HEK293 (cell line): Measurements from ENCODE around the gene RPTN.

Experiments used
- GLIS1 ChIP-seq: fragments of 450-650 bp; formaldehyde crosslinking; IDR thresholded peaks from 2 replicates; pipeline ENCODE4 v1.5.1; 2016; ENCODE audit warnings: missing biosample characterization, missing genetic modification characterization
- HOXA7 ChIP-seq: sonication (generic); formaldehyde crosslinking; IDR thresholded peaks from 2 replicates; pipeline ENCODE4 v1.8.1; 2022; ENCODE audit warnings: missing genetic modification reagents, borderline replicate concordance
- SETDB1 ChIP-seq: IDR thresholded peaks from one replicate; pipeline ENCODE4 v1.6.1; 2017; ENCODE audit warnings: mild to moderate bottlenecking, low read length, moderate library complexity, mixed read lengths; ENCODE audit not compliant: insufficient read length
- SP2 ChIP-seq: fragments of 450-650 bp; formaldehyde crosslinking; IDR thresholded peaks from 2 replicates; pipeline ENCODE4 v1.5.1; 2016; ENCODE audit warnings: missing biosample characterization, missing genetic modification characterization
- TRIM28 ChIP-seq: IDR thresholded peaks from 2 replicates; pipeline ENCODE4 v1.6.1; 2011; ENCODE audit warnings: low read length, control low read depth, borderline replicate concordance
- ZBTB17 ChIP-seq: fragments of 450-650 bp; formaldehyde crosslinking; IDR thresholded peaks from 2 replicates; pipeline ENCODE4 v1.5.1; 2016; ENCODE audit warnings: missing biosample characterization, missing genetic modification characterization
- ZNF112 ChIP-seq: fragments of 450-650 bp; formaldehyde crosslinking; IDR thresholded peaks from 2 replicates; pipeline ENCODE4 v1.5.0; 2017; ENCODE audit warnings: missing biosample characterization, missing genetic modification characterization
- ZNF138 ChIP-seq: fragments of 450-650 bp; formaldehyde crosslinking; IDR thresholded peaks from 2 replicates; pipeline ENCODE4 v1.5.1; 2016; ENCODE audit warnings: missing biosample characterization, missing genetic modification characterization, borderline replicate concordance
- ZNF16 ChIP-seq: fragments of 450-650 bp; formaldehyde crosslinking; IDR thresholded peaks from 2 replicates; pipeline ENCODE4 v1.5.1; 2016; ENCODE audit warnings: low read depth, missing biosample characterization, missing genetic modification characterization
- ZNF202 ChIP-seq: fragments of 450-650 bp; formaldehyde crosslinking; IDR thresholded peaks from 2 replicates; pipeline ENCODE4 v1.5.1; 2016; ENCODE audit warnings: missing biosample characterization, missing genetic modification characterization, borderline replicate concordance
- ZNF274 ChIP-seq, 2 experiments: fragments of 200-500 bp in 1 of 2; fragments of 450-650 bp in 1 of 2; sonication (Bioruptor generic) in 1 of 2; formaldehyde crosslinking in 1 of 2; IDR thresholded peaks; 2 replicates each; pipeline versions ENCODE4 v1.5.1 to v1.6.1; 2014 to 2016; ENCODE audit warnings: borderline replicate concordance in 1 of 2, inconsistent platforms in 1 of 2, low read length in 1 of 2, missing biosample characterization in 1 of 2, missing genetic modification characterization in 1 of 2
- ZNF335 ChIP-seq: fragments of 450-650 bp; formaldehyde crosslinking; conservative IDR thresholded peaks from 2 replicates; pipeline ENCODE4 v1.5.1; 2016; ENCODE audit warnings: missing biosample characterization, missing genetic modification characterization
- ZNF37A ChIP-seq: fragments of 450-650 bp; IDR thresholded peaks from 2 replicates; pipeline ENCODE4 v1.5.1; 2018; ENCODE audit warnings: missing biosample characterization, missing genetic modification characterization
- ZNF529 ChIP-seq: fragments of 450-650 bp; formaldehyde crosslinking; IDR thresholded peaks from 2 replicates; pipeline ENCODE4 v1.5.1; 2017; ENCODE audit warnings: missing genetic modification characterization, missing biosample characterization; ENCODE audit not compliant: insufficient replicate concordance
- ZNF560 ChIP-seq: fragments of 450-650 bp; formaldehyde crosslinking; IDR thresholded peaks from 2 replicates; pipeline ENCODE4 v1.5.1; 2017; ENCODE audit warnings: missing biosample characterization, missing genetic modification characterization, borderline replicate concordance
- ZNF571 ChIP-seq: fragments of 450-650 bp; formaldehyde crosslinking; IDR thresholded peaks from 2 replicates; pipeline ENCODE4 v1.5.0; 2017; ENCODE audit warnings: missing biosample characterization, missing genetic modification characterization
- ZNF654 ChIP-seq: fragments of 450-650 bp; formaldehyde crosslinking; IDR thresholded peaks from 2 replicates; pipeline ENCODE4 v1.5.1; 2016; ENCODE audit warnings: low read depth, missing biosample characterization, missing genetic modification characterization
- TF ChIP-seq, protein P1 (sequence below): fragments of 450-650 bp; formaldehyde crosslinking; conservative IDR thresholded peaks from 2 replicates; pipeline ENCODE4 v1.5.1; 2016; ENCODE audit warnings: low read depth, missing biosample characterization, missing genetic modification characterization
- TF ChIP-seq, protein P2 (sequence below): fragments of 450-650 bp; formaldehyde crosslinking; IDR thresholded peaks from 2 replicates; pipeline ENCODE4 v1.5.1; 2016; ENCODE audit warnings: missing biosample characterization, missing genetic modification characterization
- TF ChIP-seq, protein P3 (sequence below): fragments of 450-650 bp; formaldehyde crosslinking; IDR thresholded peaks from 2 replicates; pipeline ENCODE4 v1.5.1; 2016; ENCODE audit warnings: missing biosample characterization, missing genetic modification characterization
- TF ChIP-seq, protein P4 (sequence below): fragments of 450-650 bp; IDR thresholded peaks from 2 replicates; pipeline ENCODE4 v1.5.1; 2018; ENCODE audit warnings: missing biosample characterization, missing genetic modification characterization
- TF ChIP-seq, protein P5 (sequence below): fragments of 450-650 bp; formaldehyde crosslinking; IDR thresholded peaks from 2 replicates; pipeline ENCODE4 v1.5.1; 2016; ENCODE audit warnings: missing biosample characterization, missing genetic modification characterization
- TF ChIP-seq, protein P6 (sequence below): fragments of 450-650 bp; formaldehyde crosslinking; IDR thresholded peaks from 2 replicates; pipeline ENCODE4 v1.5.1; 2016; ENCODE audit warnings: missing biosample characterization, missing genetic modification characterization

Gene RPTN

DNA sequence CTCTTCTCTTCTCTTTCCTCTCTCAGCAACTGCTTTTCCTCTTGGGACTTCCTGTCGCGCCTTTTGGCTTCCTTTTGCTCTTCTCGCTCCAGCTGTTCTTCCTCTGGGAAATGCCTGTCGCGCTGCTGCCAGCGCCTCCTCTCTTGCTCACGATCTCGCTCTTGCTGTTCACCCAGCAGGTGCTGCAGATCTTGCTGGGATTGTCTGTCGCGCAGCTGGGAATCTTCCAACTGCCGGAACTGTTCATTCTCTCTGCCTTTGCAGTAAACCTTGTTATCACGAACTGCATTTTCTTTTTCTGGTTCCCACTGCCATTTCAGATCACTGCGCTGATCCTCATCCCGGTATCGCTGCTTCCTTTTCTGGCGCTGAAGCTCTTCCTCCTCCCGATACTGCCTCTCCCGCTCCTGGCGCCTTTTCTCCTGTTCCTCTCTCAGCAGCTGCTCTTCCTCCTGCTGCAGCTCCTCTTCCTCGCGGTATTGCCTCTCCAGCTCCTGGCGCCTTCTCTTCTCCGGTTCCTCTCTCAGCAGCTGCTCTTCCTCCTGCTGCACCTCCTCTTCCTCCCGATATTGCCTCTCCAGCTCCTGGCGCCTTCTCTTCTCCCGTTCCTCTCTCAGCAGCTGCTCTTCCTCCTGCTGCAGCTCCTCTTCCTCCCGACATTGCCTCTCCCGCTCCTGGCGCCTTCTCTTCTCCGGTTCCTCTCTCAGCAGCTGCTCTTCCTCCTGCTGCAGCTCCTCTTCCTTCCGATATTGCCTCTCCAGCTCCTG is 49.6 kb downstream of the RPTN start (continued):
- TF ChIP-seq, protein P1, sequence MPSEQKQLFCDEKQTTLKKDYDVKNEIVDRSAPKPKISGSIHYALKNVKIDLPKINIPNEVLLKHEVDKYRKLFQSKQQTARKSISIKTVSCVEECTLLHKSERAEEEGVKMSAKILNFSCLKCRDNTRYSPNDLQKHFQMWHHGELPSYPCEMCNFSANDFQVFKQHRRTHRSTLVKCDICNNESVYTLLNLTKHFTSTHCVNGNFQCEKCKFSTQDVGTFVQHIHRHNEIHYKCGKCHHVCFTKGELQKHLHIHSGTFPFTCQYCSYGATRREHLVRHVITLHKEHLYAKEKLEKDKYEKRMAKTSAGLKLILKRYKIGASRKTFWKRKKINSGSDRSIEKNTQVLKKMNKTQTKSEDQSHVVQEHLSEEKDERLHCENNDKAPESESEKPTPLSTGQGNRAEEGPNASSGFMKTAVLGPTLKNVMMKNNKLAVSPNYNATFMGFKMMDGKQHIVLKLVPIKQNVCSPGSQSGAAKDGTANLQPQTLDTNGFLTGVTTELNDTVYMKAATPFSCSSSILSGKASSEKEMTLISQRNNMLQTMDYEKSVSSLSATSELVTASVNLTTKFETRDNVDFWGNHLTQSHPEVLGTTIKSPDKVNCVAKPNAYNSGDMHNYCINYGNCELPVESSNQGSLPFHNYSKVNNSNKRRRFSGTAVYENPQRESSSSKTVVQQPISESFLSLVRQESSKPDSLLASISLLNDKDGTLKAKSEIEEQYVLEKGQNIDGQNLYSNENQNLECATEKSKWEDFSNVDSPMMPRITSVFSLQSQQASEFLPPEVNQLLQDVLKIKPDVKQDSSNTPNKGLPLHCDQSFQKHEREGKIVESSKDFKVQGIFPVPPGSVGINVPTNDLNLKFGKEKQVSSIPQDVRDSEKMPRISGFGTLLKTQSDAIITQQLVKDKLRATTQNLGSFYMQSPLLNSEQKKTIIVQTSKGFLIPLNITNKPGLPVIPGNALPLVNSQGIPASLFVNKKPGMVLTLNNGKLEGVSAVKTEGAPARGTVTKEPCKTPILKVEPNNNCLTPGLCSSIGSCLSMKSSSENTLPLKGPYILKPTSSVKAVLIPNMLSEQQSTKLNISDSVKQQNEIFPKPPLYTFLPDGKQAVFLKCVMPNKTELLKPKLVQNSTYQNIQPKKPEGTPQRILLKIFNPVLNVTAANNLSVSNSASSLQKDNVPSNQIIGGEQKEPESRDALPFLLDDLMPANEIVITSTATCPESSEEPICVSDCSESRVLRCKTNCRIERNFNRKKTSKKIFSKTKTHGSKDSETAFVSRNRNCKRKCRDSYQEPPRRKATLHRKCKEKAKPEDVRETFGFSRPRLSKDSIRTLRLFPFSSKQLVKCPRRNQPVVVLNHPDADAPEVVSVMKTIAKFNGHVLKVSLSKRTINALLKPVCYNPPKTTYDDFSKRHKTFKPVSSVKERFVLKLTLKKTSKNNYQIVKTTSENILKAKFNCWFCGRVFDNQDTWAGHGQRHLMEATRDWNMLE, result no peak
- no peak for TF ChIP-seq ZNF274 (IDR thresholded peaks at IDR 0.05; ENCODE audit: low read length)
- no peak for TF ChIP-seq ZNF274 (tag by site-specific recombination; IDR thresholded peaks at IDR 0.05; ENCODE audit: borderline replicate concordance)
- TF ChIP-seq ZBTB17 (tag by site-specific recombination), result peak; percentile 72
- no peak for TF ChIP-seq ZNF138 (tag by site-specific recombination)
- TF ChIP-seq, protein P2, sequence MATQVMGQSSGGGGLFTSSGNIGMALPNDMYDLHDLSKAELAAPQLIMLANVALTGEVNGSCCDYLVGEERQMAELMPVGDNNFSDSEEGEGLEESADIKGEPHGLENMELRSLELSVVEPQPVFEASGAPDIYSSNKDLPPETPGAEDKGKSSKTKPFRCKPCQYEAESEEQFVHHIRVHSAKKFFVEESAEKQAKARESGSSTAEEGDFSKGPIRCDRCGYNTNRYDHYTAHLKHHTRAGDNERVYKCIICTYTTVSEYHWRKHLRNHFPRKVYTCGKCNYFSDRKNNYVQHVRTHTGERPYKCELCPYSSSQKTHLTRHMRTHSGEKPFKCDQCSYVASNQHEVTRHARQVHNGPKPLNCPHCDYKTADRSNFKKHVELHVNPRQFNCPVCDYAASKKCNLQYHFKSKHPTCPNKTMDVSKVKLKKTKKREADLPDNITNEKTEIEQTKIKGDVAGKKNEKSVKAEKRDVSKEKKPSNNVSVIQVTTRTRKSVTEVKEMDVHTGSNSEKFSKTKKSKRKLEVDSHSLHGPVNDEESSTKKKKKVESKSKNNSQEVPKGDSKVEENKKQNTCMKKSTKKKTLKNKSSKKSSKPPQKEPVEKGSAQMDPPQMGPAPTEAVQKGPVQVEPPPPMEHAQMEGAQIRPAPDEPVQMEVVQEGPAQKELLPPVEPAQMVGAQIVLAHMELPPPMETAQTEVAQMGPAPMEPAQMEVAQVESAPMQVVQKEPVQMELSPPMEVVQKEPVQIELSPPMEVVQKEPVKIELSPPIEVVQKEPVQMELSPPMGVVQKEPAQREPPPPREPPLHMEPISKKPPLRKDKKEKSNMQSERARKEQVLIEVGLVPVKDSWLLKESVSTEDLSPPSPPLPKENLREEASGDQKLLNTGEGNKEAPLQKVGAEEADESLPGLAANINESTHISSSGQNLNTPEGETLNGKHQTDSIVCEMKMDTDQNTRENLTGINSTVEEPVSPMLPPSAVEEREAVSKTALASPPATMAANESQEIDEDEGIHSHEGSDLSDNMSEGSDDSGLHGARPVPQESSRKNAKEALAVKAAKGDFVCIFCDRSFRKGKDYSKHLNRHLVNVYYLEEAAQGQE (tag by site-specific recombination), result peak; percentile 48; the same call in 1 of the 2 replicates
- TF ChIP-seq ZNF560 (tag by site-specific recombination), result no peak
- TF ChIP-seq ZNF335 (tag by site-specific recombination), result peak; percentile 50; the same call in 1 of the 2 replicates
- TF ChIP-seq ZNF654 (tag by site-specific recombination), result no peak
- TF ChIP-seq ZNF529 (tag by site-specific recombination), result no peak
- TF ChIP-seq ZNF37A (tag by site-specific recombination), result no peak
- no peak for TF ChIP-seq ZNF571 (tag by site-specific recombination)
- no peak for TF ChIP-seq GLIS1
- TF ChIP-seq ZNF112 (tag by site-specific recombination), result no peak
- TF ChIP-seq, protein P3, sequence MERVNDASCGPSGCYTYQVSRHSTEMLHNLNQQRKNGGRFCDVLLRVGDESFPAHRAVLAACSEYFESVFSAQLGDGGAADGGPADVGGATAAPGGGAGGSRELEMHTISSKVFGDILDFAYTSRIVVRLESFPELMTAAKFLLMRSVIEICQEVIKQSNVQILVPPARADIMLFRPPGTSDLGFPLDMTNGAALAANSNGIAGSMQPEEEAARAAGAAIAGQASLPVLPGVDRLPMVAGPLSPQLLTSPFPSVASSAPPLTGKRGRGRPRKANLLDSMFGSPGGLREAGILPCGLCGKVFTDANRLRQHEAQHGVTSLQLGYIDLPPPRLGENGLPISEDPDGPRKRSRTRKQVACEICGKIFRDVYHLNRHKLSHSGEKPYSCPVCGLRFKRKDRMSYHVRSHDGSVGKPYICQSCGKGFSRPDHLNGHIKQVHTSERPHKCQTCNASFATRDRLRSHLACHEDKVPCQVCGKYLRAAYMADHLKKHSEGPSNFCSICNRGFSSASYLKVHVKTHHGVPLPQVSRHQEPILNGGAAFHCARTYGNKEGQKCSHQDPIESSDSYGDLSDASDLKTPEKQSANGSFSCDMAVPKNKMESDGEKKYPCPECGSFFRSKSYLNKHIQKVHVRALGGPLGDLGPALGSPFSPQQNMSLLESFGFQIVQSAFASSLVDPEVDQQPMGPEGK (tag by site-specific recombination), result 0 out of 2 replicates have a peak, but pooled peaks have one; percentile 5
- TF ChIP-seq, protein P4, sequence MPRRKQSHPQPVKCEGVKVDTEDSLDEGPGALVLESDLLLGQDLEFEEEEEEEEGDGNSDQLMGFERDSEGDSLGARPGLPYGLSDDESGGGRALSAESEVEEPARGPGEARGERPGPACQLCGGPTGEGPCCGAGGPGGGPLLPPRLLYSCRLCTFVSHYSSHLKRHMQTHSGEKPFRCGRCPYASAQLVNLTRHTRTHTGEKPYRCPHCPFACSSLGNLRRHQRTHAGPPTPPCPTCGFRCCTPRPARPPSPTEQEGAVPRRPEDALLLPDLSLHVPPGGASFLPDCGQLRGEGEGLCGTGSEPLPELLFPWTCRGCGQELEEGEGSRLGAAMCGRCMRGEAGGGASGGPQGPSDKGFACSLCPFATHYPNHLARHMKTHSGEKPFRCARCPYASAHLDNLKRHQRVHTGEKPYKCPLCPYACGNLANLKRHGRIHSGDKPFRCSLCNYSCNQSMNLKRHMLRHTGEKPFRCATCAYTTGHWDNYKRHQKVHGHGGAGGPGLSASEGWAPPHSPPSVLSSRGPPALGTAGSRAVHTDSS, result peak; percentile 91
- no peak for TF ChIP-seq ZNF202 (tag by site-specific recombination)
- TF ChIP-seq, protein P5, sequence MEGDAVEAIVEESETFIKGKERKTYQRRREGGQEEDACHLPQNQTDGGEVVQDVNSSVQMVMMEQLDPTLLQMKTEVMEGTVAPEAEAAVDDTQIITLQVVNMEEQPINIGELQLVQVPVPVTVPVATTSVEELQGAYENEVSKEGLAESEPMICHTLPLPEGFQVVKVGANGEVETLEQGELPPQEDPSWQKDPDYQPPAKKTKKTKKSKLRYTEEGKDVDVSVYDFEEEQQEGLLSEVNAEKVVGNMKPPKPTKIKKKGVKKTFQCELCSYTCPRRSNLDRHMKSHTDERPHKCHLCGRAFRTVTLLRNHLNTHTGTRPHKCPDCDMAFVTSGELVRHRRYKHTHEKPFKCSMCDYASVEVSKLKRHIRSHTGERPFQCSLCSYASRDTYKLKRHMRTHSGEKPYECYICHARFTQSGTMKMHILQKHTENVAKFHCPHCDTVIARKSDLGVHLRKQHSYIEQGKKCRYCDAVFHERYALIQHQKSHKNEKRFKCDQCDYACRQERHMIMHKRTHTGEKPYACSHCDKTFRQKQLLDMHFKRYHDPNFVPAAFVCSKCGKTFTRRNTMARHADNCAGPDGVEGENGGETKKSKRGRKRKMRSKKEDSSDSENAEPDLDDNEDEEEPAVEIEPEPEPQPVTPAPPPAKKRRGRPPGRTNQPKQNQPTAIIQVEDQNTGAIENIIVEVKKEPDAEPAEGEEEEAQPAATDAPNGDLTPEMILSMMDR (tag by site-specific recombination), result peak; percentile 21; the same call in 1 of the 2 replicates
- no peak for TF ChIP-seq HOXA7 (CRISPR knock-in tag)
- TF ChIP-seq, protein P6, sequence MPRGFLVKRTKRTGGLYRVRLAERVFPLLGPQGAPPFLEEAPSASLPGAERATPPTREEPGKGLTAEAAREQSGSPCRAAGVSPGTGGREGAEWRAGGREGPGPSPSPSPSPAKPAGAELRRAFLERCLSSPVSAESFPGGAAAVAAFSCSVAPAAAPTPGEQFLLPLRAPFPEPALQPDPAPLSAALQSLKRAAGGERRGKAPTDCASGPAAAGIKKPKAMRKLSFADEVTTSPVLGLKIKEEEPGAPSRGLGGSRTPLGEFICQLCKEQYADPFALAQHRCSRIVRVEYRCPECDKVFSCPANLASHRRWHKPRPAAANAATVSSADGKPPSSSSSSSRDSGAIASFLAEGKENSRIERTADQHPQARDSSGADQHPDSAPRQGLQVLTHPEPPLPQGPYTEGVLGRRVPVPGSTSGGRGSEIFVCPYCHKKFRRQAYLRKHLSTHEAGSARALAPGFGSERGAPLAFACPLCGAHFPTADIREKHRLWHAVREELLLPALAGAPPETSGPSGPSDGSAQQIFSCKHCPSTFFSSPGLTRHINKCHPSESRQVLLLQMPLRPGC (tag by site-specific recombination), result no peak
- no peak for TF ChIP-seq SETDB1
- TF ChIP-seq SP2 (tag by site-specific recombination), result no peak
- no peak for TF ChIP-seq ZNF16 (tag by site-specific recombination)
- TF ChIP-seq TRIM28, result no peak
